ENCODE data around the gene PPARD.
"Not testable (repeated sequence)": the region's sequence is repeated elsewhere in the genome, so short reads cannot be mapped to it uniquely, and the experiment has no call there.

The PPARD gene

DNA sequence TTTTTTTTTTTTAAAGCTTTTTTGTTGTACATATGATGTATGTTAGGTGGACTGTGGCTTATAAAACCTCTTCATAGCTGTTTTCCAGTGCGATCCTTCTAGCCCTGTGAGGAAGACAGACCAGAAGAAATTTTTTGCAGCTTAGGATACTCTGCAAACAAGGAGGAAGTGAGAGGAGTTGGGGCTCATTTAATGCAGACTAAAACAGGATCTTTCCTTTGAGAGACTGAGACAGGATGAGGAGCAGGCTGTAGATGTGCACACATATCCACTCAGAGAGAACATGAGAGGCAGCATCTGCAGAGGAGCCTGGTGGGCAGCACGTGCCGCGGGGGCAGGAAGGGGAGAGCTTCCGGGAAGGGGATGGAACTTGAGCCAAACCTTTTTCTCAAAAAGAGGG lies 45.7 kb downstream of the PPARD start:
- no peak for DNase-seq

- no peak for DNase-seq
Observed at GRCh38 chr6:35388772-35389352, 46.5 kb downstream of the PPARD start.

DNA sequence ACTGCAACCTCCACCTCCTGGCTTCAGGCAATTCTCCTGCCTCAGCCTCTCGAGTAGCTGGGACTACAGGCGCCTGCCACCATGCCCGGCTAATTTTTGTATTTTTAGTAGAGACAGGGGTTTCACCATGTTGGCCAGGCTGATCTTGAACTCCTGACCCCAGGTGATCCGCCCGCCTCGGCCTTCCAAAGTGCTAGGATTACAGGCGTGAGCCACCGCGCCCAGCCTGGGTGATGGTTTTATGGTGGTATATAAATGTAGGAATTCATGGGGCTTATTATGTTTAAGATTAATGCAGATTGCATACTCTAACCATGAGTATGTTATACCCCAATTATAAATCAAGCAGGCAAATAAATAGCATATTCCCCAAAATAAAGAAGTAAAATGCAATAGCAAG lies 47.0 kb downstream of the PPARD start:
- DNase-seq: not testable (repeated sequence)

- no peak for DNase-seq
Observed at GRCh38 chr6:35391240-35391968, 49.0 kb downstream of the PPARD start.

GRCh38 chr6:35392111-35392702 lies 49.8 kb downstream of the PPARD start:
- DNase-seq: no peak

GRCh38 chr6:35392773-35393672 lies 50.7 kb downstream of the PPARD start:
- no peak for DNase-seq

DNA sequence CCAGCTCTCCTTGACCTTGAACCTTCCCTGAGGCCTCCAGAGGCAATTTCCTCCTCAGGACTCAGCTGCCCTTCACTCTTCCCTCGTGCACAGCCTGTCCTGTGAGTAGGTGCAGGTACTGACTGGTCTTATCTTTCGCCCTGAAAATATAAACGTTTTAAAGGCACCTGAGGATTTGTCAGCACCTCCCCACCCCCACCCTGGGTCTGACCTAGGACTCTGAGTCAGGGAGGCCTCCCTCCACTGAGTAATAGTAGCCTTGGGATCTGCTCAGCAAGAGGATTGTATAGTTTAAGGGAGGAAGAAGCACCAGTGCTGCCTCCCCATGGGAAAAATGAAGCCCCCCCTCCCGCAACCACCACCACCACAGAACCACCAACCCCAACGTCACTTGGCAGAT lies 54.6 kb downstream of the PPARD start:
- DNase-seq: no peak

DNA sequence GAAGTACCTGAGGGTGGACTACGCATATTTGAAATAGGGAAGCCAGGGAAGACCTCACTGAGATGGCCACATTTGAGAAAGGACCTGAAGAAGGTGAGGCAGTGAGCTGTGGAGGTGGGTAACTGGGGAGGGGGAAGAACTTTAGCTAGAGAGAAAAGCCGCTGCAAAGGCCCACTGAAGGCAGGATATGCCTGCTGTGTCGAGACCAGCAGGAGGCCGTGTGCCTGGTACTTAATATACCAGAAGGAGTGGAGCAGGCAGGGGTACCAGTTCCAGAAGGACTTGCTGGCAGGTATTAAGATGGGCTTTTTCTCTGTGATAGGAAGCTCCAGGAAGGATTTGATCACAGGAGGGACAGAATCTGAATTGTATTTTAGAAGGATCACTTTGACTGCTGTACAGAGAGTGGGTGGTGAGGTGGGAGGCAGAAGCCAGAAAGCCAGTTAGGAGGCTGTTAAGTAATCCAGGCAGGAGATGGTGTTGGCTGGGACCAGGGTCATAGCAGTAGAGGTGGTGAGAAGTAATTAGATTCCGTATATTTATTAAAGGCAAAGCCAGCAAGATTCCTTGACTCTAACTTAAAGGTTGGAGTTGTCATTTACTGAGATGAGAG lies 55.6 kb downstream of the PPARD start:
- no peak for DNase-seq

- DNase-seq: no peak
Observed at GRCh38 chr6:35398526-35398925, 56.2 kb downstream of the PPARD start.

DNA sequence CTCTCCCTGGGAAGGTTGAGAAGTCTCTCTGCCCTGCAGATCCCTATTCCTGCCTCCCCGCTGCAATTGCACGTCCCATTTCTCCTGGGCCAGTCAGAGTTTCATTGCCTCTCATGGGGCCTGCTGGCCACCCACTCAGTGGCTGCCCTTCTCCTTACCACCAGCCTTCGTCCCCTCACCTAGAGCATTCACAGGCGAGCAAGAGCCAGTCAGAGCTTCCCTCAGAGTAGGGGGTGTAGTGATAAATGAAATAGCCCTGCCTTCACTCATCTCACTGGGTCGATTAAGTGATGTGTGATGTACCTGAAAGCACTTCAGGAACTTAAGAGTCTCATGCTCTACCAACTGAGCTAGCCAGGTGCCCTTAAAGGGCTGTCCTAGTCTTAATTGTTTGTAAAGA lies 57.8 kb downstream of the PPARD start:
- DNase-seq: no peak

GRCh38 chr6:35400901-35401311 lies 58.5 kb downstream of the PPARD start:
- DNase-seq: no peak

- DNase-seq: no peak
Observed at GRCh38 chr6:35401514-35401913, 59.2 kb downstream of the PPARD start.

GRCh38 chr6:35402136-35402855 lies 59.9 kb downstream of the PPARD start:
- no peak for DNase-seq

GRCh38 chr6:35402856-35403191 lies 60.5 kb downstream of the PPARD start:
- DNase-seq: no peak

DNA sequence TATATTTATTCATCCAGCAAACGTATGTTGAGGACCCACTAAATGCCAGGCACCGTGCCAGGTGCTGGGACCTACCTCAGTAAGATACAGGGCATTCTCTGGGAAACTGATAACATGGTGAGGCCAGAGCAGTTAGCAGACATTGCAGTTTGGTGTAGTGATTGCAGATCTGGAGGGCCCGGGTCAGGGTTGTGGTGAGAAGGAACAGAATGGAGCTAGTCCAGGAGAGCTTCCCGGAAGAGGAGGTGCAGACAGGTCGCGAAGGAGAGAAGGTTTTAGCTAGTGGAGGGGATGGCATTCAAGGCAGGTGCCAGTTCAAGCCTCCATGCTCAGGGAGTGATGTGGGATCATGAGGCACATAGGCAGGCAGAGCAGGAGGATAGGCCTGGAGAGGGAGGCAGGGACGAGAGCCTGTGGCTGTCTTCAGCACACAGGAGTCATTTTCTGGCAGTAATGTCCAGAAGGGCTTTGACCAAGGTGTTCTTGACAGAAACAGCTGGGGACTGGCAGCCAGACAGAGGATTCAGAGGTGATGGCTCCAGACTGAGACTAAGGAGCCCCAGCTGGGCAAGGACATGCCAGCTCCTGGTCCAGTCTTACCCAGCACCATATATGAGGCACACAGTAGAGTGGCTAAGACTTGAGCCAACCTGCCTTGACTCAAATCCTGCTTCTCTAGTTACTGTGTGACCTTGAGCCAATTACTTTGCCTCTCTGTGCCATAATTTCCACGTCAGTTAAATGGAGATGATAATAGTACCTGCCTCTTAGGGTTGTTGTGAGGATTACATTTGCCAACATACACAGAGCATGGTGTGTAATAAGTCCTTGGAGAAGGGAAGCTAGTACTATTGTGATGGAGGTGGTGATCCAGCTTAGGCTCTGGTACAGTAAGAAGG lies 61.4 kb downstream of the PPARD start:
- DNase-seq: no peak

GRCh38 chr6:35406711-35407485 lies 64.5 kb downstream of the PPARD start:
- DNase-seq: no peak

GRCh38 chr6:35409245-35409644 lies 66.9 kb downstream of the PPARD start:
- DNase-seq: no peak

DNA sequence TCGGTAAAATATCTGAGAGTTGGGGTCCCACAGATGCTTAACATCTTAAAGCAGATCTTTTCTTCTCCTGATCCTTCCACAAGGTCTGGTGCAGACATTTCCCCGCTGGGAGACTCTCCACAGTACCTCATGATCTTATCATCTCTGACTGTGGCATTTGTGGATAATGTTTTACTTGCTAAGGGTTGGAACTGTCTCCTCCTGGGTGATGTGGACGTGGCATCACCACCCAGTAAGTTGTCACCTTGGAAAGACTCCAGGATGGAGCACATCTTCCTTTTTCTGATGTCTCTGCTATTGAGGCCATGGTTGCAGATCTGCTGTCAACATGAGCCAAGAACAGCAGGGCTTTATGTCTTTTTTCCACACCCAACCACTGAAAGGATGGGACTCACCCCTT lies 67.8 kb downstream of the PPARD start:
- no peak for DNase-seq

DNA sequence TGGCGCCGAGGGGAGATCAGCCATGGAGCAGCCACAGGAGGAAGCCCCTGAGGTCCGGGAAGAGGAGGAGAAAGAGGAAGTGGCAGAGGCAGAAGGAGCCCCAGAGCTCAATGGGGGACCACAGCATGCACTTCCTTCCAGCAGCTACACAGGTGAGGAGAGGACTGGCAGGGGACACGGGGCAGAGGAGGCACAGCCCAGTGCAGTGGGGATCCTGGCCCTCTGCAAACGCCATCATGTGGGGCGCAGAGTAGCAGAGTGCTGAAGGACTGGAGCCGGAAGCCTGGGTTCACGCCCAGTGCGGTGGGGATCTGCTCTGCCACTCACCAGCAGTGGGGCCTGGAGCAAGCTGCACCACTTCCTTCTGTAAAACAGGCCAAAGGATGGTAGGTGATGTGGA lies 68.7 kb downstream of the PPARD start:
- no peak for DNase-seq

DNA sequence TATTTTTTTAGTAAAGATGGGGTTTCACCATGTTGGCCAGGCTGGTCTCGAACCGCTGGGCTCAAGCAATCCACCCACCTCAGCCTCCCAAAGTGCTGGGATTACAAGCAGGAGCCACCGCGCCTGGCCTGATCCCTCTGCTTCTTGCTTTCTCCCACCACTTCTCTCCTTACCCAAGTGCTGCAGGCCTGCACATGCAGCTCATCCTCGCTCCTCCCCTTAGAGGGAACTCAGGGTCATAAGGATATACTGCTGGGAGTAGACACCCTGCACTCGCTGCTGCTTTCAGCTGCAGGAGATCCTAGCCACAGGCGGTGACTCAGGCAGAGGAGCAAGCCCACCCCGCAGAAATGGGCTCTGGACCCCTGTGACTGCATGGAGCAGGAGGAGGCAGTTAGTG lies 69.7 kb downstream of the PPARD start:
- DNase-seq: no peak

- DNase-seq: no peak
Observed at GRCh38 chr6:35413911-35414310, 71.6 kb downstream of the PPARD start.

All from activated CD4-positive, alpha-beta T cell treated with anti-CD3 and anti-CD28 coated beads, Interleukin-2, amount 50 U/mL, for 48 hours (primary cell).